CD1c-positive myeloid dendritic cell (primary cell): ENCODE results near the gene ENDOV.

Experiments
- DNase-seq: peaks from one replicate; pipeline ENCODE4 v3.0.0-alpha.2; 2016; ENCODE audit errors: extremely low spot score

The ENDOV gene

GRCh38 chr17:80416260-80416939 lies 1.4 kb downstream of the ENDOV start:
- no peak for DNase-seq

DNA sequence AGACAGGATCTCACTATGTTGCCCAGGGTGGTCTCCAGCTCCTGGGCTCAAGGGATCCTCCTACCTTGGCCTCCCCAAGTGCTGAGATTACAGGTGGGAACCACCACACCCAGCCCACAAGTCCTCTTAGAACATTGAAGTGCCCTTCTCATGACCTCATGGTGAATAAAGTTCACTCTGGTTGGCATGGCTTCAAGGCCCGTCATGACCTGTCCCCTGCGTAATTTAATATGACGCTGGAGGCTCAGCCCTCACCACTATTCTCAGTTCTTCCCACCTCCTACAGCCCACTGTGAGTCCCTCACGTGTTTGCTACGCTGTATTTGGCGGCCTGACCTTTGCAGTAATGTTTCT lies 1.9 kb downstream of the ENDOV start:
- DNase-seq = no peak

DNA sequence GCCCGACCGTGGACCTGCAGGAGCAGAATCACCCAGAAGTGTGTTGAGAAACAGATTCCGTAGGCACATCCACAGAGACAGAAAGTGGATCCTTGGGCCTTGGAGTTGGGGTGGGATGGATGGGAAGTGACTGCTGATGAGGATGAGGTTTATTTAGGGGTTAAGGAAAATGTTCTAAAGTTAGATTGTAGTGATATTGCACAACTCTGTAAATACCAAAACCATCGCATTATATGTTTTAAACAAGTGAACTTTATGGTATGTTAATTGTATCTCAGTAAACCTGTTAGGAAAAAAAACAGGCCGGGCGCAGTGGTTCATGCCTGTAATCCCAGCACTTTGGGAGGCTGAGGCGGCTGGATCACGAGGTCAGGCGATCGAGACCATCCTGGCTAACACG lies 3.6 kb downstream of the ENDOV start:
- no peak for DNase-seq

DNA sequence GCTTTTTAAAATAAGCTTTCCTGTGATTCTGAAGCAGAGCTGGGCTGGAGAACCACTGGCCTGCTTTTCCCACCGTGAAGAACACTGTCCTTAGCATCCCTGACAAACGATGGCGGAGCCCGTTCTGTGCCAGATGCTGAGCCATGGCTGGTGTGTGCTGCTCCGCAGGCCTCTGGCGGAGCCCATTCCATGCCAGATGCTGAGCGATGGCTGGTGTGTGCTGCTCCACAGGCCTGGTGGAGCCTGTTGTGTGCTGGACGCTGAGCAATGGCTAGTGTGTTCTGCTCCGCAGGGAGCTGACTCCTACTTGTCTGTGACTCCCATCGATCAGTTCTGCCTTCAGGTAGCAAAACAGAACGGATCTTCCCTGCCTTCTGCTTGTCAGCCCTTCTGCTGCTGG lies 4.3 kb downstream of the ENDOV start:
- DNase-seq = no peak

GRCh38 chr17:80421381-80422090 lies 6.6 kb downstream of the ENDOV start:
- DNase-seq = no peak

- no peak for DNase-seq
Measured at GRCh38 chr17:80422276-80422675, 7.3 kb downstream of the ENDOV start.

DNA sequence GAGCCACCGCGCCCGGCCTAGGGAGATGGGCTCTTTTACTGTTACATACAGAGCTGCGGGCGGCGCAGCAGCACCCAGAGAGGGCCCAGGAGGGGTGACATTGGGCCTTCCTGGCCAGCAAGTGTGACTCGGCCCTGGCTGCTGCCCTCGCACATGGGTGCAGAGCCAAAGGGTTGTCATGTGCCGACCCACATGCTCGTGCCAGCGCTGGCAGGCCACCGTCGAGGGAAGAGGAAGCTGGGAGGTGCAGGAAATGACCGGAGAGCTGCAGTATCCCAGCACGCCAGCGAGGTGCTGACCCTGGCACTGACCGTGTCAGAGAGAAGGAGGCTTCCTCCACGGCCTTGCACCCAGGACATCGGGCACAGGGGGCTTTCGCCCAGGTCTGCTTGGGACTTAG lies 8.0 kb downstream of the ENDOV start:
- DNase-seq = peak; percentile 30

DNA sequence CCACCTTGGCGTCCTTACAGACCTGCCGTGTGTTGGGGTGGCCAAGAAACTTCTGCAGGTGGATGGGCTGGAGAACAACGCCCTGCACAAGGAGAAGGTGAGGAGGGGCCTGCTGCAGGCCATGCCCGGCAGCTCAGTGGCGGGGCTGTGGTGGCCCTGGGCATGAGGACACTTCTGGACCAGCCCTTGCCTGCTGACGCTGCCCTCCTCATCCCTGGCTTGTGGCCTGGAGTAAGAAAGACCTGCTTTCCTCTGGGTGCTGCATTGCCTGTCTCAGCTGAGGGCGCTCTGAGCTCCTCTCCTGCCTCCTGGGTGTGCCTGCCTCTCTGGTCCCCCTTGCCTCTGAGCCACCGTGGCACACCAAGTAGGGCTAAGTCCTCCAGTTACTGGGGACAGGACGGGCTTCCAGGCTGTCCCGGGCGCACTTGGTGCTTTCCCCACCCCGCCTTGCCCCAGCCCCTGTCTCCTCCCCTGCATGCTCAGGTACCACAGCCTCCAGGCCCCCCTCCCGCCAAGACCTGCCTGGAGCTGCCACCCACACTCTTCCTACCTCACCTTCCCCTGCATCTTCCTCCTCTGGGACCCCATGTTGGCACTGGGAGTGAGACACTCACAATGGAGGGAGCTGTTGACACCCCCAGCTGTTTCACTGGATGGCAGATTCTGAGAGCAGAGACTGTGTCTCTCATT lies 8.7 kb downstream of the ENDOV start:
- DNase-seq = no peak

DNA sequence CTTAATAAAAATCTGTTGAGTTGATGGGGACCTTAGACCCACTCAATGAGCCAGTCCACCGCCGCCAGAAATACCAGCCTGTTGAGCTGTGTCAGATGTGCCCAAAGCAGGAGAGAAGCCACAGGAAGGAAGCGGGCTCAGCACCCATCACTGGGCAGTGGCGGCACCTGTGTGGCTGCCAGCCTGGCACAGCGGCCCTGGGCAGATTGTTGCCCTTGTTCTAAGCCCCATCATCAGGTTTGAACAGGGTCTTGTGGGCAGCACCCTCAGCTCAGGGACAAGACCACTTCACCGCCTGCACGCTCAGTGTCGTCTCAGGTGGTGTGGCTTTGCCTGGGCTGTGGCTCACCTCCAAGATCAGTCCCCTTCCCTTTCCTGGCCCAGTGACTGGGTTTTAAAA lies 9.3 kb downstream of the ENDOV start:
- no peak for DNase-seq

- no peak for DNase-seq
Measured at GRCh38 chr17:80424878-80425765, 10.2 kb downstream of the ENDOV start.

- no peak for DNase-seq
Measured at GRCh38 chr17:80425835-80426426, 11.0 kb downstream of the ENDOV start.

DNA sequence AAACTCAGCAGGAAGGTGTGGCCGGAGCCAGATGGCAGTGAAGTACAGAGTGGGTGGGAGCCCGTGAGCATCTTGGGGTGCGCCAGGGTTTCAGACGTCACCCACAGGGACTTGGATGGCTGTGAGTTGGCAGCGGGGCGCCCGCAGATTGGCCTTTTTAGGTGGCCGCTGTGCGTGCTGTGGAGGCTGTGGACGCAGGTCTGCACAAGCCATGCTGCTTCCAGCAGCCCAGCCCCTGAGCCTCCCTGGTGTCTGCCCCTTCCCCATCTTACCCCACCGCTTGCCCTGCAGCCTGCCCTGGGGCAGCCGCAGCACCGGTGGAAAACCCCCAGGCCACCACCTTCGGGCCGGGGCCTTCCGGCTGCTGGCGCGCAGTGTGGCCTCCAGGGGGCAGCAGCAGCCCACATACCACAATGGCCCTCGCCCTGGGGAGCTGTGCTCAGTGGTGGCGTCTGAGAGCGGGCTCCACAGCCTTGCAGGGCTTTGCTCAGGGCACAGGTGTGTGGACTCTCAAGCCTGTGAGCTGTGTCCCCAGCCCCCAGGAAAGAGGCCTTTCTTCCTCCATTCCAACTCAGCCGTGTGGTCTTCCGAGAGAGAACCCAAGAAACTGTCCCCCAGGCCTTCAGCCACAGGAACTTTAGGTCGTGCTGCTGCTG lies 11.8 kb downstream of the ENDOV start:
- peak; percentile 82 for DNase-seq

GRCh38 chr17:80427366-80428282 lies 12.7 kb downstream of the ENDOV start:
- no peak for DNase-seq

DNA sequence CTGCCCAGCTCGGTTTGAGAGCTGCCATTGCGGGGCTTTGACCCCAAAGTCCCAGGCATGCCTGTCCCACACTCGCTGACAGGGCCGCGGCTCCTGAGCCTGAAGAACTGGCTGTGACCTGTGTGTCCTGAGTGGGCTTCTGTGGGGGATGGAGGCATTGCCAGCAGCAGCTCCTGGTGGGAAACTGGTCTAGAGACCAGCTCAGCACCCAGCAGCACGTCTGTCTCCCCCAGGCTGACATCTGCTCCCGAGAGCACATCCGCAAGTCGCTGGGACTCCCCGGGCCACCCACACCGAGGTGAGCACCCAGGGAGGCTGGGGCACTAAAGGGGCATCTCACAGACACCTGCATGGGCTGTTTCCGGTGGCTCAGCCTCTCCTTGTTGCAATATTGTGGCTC lies 13.4 kb downstream of the ENDOV start:
- no peak for DNase-seq

- DNase-seq = no peak
Measured at GRCh38 chr17:80428796-80429195, 13.8 kb downstream of the ENDOV start.

DNA sequence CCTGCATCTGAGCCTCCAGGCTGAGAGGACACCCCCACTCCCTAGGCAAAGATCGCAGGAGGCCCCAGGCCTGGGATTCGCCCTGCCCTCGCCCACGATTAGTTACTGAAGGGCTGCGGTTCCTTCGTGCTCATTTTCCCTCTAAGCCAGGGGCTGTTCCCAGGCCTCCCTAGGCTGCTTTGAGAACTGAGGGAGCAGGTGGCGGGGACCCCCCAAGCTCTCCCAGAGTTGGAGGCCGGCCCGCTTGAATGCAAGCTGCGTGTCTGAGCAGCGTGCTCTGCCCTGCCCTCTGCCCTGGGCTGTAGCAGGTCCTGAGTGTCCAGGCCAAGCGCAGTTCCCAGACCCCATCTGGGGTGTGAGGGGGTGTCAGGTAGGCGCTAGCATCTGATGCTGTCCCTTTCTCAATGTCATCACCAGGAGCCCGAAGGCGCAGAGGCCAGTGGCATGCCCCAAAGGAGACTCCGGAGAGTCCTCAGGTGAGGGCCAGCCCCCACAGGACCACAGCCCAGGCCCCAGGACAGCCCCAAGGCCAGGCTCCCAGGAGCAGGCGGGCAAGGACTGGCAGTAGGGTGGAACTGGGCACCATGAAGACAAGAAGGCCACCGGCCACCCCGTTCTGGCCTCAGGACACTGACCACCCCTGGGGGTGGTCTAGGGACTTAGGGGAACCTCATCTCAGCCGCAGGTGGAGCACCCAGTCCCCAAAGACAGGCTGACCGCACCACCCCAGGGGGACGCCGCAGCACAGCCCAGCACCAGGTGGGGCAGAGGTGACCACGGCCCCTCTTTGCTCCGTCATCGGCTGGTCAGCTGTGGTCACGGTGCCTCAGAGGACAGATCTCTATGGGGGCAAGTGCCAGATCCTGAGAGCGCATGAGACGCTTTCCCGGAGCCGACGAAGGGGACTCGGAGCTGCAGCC lies 14.6 kb downstream of the ENDOV start:
- no peak for DNase-seq

DNA sequence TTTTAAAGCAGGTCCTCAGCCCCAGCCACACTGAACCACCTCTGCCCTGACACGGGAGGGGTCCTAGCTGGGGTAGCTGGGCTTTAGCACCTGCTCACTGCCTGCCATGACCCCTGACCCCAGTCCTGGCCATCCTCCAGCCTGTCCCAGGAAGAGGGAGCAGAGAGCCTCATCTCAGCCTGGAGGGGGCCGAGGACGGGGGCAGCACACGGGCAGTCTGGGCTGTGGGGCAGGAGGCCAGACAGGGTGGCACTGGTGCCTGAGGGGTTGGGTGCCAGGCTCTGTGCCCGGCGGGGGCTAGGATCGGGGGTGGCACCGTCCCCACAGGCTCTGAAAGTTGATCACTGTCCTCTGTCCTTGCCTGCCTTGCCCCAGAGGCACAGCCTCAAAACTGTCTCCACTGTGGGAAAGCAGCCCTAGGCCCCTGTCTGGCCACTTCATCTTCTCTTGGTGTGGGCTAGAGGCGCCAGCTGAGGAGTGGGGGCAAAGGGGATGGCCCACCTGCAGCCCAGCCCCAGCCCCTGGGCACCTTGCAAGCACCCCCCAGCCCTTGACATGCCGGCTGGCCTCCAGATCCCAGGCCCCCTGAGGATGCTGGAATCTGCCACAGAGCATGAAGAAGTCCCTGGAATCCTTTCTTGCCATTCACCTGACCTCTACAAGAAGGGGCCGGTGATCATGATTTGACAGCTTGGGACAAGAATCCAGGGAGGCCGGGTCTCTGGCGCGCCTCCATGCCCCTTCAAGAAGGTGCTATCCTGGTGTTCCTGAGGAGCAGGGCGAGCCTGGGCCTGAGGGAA lies 15.7 kb downstream of the ENDOV start:
- DNase-seq = no peak
